Keratinocyte (primary cell): ENCODE measurements around the gene LIMD2. TPM values are rescaled to one million over a fixed set of nuclear protein-coding genes. Genes with fewer than 3 reads are reported as not detected.
A peak's percentile ranks its signal among the peaks of the same experiment; 100 is the strongest.

ENCODE experiments used
- DNase-seq: peaks from one replicate; pipeline ENCODE4 v3.0.0-alpha.2; 2011; ENCODE audit warnings: low read depth, missing footprints, low spot score
- FAIRE-seq: peaks from 2 replicates; lab custom pipeline; 2011; peaks lifted over from hg19 to GRCh38; lab: Jason Lieb, UNC
- H2AFZ ChIP-seq: 2 replicates; pipeline ENCODE4 v1.6.0; 2012; ENCODE audit warnings: low read length, control low read depth, inconsistent platforms; ENCODE audit not compliant: control insufficient read depth
- H3K27ac ChIP-seq: 2 replicates; pipeline ENCODE4 v1.5.1; 2011; ENCODE audit warnings: low read length; ENCODE audit not compliant: control insufficient read depth, insufficient read depth
- H3K27me3 ChIP-seq: 3 replicates; pipeline ENCODE4 v1.6.0; 2011; ENCODE audit warnings: low read length; ENCODE audit not compliant: control insufficient read depth, insufficient read depth; ENCODE audit errors: extremely low read depth
- H3K36me3 ChIP-seq, 2 experiments: 2 replicates in 1 of 2; 3 replicates in 1 of 2; pipeline ENCODE4 v1.5.1; 2011; ENCODE audit warnings: low read length in 2 of 2, mild to moderate bottlenecking in 1 of 2; ENCODE audit not compliant: control insufficient read depth in 2 of 2, insufficient read depth in 2 of 2; ENCODE audit errors: extremely low read depth in 1 of 2
- H3K4me1 ChIP-seq: 3 replicates; pipeline ENCODE4 v1.5.1; 2011; ENCODE audit warnings: low read length; ENCODE audit not compliant: control insufficient read depth, insufficient read depth; ENCODE audit errors: extremely low read depth
- H3K4me2 ChIP-seq: 3 replicates; pipeline ENCODE4 v1.6.0; 2011; ENCODE audit warnings: low read depth, low read length; ENCODE audit not compliant: control insufficient read depth, insufficient read depth; ENCODE audit errors: extremely low read depth
- H3K4me3 ChIP-seq, 3 experiments: fragments of 200-600 bp in 1 of 3; sonication (generic) in 1 of 3; 2 replicates in 2 of 3; 3 replicates in 1 of 3; pipeline ENCODE4 v1.5.1; 2011 to 2016; ENCODE audit warnings: low read length in 3 of 3, mild to moderate bottlenecking in 3 of 3, control low read depth in 2 of 3, inconsistent platforms in 1 of 3, low read depth in 1 of 3, mixed read lengths in 1 of 3, mixed run types in 1 of 3, moderate library complexity in 1 of 3; ENCODE audit not compliant: control insufficient read depth in 2 of 3, insufficient read depth in 2 of 3; ENCODE audit errors: extremely low read depth in 1 of 3
- H3K79me2 ChIP-seq: 2 replicates; pipeline ENCODE4 v1.6.0; 2012; ENCODE audit warnings: low read length; ENCODE audit not compliant: control insufficient read depth, insufficient read depth
- H3K9ac ChIP-seq: 3 replicates; pipeline ENCODE4 v1.6.0; 2011; ENCODE audit warnings: low read length; ENCODE audit not compliant: control insufficient read depth, insufficient read depth; ENCODE audit errors: extremely low read depth
- H3K9me1 ChIP-seq: 3 replicates; pipeline ENCODE4 v1.6.0; 2011; ENCODE audit warnings: low read length; ENCODE audit not compliant: control insufficient read depth, insufficient read depth; ENCODE audit errors: extremely low read depth
- H3K9me3 ChIP-seq: 2 replicates; pipeline ENCODE4 v1.5.1; 2012; ENCODE audit warnings: low read depth, low read length; ENCODE audit not compliant: control insufficient read depth
- H4K20me1 ChIP-seq: 3 replicates; pipeline ENCODE4 v1.6.0; 2011; ENCODE audit warnings: low read length; ENCODE audit not compliant: control insufficient read depth, insufficient read depth; ENCODE audit errors: extremely low read depth
- EZH2 ChIP-seq: IDR thresholded peaks from one replicate; pipeline ENCODE4 v1.6.1; 2012; ENCODE audit warnings: inconsistent platforms, mild to moderate bottlenecking, low read length, moderate library complexity
- dilution Hi-C: fragments of 300-500 bp; cut with MboI; formaldehyde crosslinking; loops from one replicate; pipeline ENCODE4 v1.7.0; 2020; ENCODE audit warnings: low sequenced_read_pairs; ENCODE audit not compliant: extremely low pct_ligation_motif_present
- polyA plus RNA-seq, 5 experiments: library from polyadenylated mRNA; depleted of rRNA in 3 of 5; stranded (reverse) in 3 of 5; stranded (forward) in 1 of 5; unstranded in 1 of 5; fragments of >200 nt; gene quantifications; 1 replicate in 1 of 5; 2 replicates in 3 of 5; 3 replicates in 1 of 5; pipeline versions ENCODE4 v1.2.1 to v1.2.3, GENCODE V29; 2011 to 2012; ENCODE audit warnings: missing spikeins in 2 of 5, low read depth in 1 of 5, low replicate concordance in 1 of 5
- TF ChIP-seq, protein P1 (sequence below), 3 experiments: IDR thresholded peaks in 1 of 3; conservative IDR thresholded peaks in 1 of 3; optimal IDR thresholded peaks in 1 of 3; 2 replicates in 2 of 3; 3 replicates in 1 of 3; pipeline versions ENCODE3 to v1.5.1; 2011; ENCODE audit warnings: low read length in 3 of 3, mild to moderate bottlenecking in 3 of 3, moderate library complexity in 2 of 3, control low read depth in 1 of 3, inconsistent platforms in 1 of 3; ENCODE audit not compliant: insufficient read depth in 2 of 3; ENCODE audit errors: extremely low read depth in 1 of 3

The LIMD2 gene
- polyA plus RNA-seq, 1 donor (not counting 4 experiments of a cell fraction or from before 2014, with no cell fraction given) = 1.6 TPM

DNA sequence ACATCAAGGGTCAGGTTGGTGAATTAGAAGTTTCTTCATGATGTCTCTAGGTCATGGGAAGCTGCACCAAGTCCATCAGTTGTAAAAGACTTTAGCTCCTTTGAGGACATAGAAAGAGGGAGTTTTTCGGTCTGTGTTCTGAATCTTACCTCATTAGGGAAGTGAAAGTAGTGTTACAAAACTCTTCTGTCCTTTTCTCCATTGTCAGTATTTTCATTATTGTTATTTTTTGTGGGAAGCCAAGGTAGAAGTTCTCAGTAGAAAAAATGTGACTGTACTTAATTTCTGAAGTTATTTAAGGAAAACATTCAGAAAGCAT, 53.5 kb downstream of the LIMD2 start:
- Histone ChIP-seq H3K79me2 (no peaks in the 10 kb centered on the region), H3K9ac (no peak overlapping the region), H3K4me3 (no peak overlapping the region), H3K27ac (no peak overlapping the region), H3K4me2 (peak overlapping the region; percentile 29), H3K9me3 (no peaks in the 10 kb centered on the region), H3K27me3 (no peaks in the 10 kb centered on the region), H2AFZ (no peak overlapping the region), H3K9me1 (peaks cover 2% of the 10 kb centered on the region), H4K20me1 (no peaks in the 10 kb centered on the region), H3K4me1 (peaks cover 23% of the 10 kb centered on the region), H3K36me3 (no peaks in the 10 kb centered on the region)
- no peak for DNase-seq
- TF ChIP-seq, protein P1, sequence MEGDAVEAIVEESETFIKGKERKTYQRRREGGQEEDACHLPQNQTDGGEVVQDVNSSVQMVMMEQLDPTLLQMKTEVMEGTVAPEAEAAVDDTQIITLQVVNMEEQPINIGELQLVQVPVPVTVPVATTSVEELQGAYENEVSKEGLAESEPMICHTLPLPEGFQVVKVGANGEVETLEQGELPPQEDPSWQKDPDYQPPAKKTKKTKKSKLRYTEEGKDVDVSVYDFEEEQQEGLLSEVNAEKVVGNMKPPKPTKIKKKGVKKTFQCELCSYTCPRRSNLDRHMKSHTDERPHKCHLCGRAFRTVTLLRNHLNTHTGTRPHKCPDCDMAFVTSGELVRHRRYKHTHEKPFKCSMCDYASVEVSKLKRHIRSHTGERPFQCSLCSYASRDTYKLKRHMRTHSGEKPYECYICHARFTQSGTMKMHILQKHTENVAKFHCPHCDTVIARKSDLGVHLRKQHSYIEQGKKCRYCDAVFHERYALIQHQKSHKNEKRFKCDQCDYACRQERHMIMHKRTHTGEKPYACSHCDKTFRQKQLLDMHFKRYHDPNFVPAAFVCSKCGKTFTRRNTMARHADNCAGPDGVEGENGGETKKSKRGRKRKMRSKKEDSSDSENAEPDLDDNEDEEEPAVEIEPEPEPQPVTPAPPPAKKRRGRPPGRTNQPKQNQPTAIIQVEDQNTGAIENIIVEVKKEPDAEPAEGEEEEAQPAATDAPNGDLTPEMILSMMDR (optimal IDR thresholded peaks at IDR 0.05 in 1 of 3, IDR thresholded peaks at IDR 0.05 in 1 of 3, conservative IDR thresholded peaks at IDR 0.05 in 1 of 3; ENCODE audit: extremely low read depth in 1 of 3, insufficient read depth in 2 of 3, low read length in 3 of 3) = no peak
- TF ChIP-seq EZH2 = no peak
- FAIRE-seq = no peak
- dilution Hi-C loops = no loop called here

Other genes starting within 250 kb of the LIMD2 start
- 0.05 to 0.07 TPM in 2 of 3 replicates, not detected in the other for gene ACE, start 223.1 kb downstream of the LIMD2 start, polyA plus RNA-seq
- not detected in 3 replicates for gene KCNH6, start 176.8 kb downstream of the LIMD2 start, polyA plus RNA-seq
- gene DCAF7, start 149.6 kb downstream of the LIMD2 start, polyA plus RNA-seq = 20.6 to 51.1 TPM (median 32.6 TPM) in 3 replicates
- gene TACO1, start 99.2 kb downstream of the LIMD2 start, polyA plus RNA-seq = 17.8 to 27.2 TPM (median 23.5 TPM) in 3 replicates
- gene MAP3K3, start 77.7 kb downstream of the LIMD2 start, polyA plus RNA-seq = 9.8 to 10.2 TPM (median 10.0 TPM) in 3 replicates
- gene STRADA, start 41.7 kb upstream of the LIMD2 start, polyA plus RNA-seq = 25.9 to 29.0 TPM (median 26.3 TPM) in 3 replicates
- gene CCDC47, start 73.5 kb upstream of the LIMD2 start, polyA plus RNA-seq = 56.5 to 86.4 TPM (median 73.6 TPM) in 3 replicates
- 74.8 to 116 TPM (median 86.2 TPM) in 3 replicates for gene DDX42, start 74.0 kb upstream of the LIMD2 start, polyA plus RNA-seq
- 111 to 208 TPM (median 141 TPM) in 3 replicates for gene PSMC5, start 127.3 kb upstream of the LIMD2 start, polyA plus RNA-seq
- gene FTSJ3, start 127.5 kb upstream of the LIMD2 start, polyA plus RNA-seq = 35.4 to 48.5 TPM (median 43.7 TPM) in 3 replicates
- gene SMARCD2, start 142.6 kb upstream of the LIMD2 start, polyA plus RNA-seq = 80.3 to 99.8 TPM (median 86.3 TPM) in 3 replicates
- gene CSH2, start 173.6 kb upstream of the LIMD2 start, polyA plus RNA-seq = not detected in 3 replicates
- gene GH2, start 181.8 kb upstream of the LIMD2 start, polyA plus RNA-seq = not detected in 3 replicates
- gene CSH1, start 196.4 kb upstream of the LIMD2 start, polyA plus RNA-seq = not detected in 3 replicates
- gene CSHL1, start 211.1 kb upstream of the LIMD2 start, polyA plus RNA-seq = not detected in 3 replicates
- not detected in 3 replicates for gene GH1, start 218.7 kb upstream of the LIMD2 start, polyA plus RNA-seq
- gene CD79B, start 232.2 kb upstream of the LIMD2 start, polyA plus RNA-seq = 0.07 to 0.24 TPM (median 0.08 TPM) in 3 replicates